ENCODE data around the gene CRYGD. TPM values are rescaled to one million over a fixed set of nuclear protein-coding genes. Genes with fewer than 3 reads are reported as not detected.

CRYGD gene
- total and polyA plus RNA-seq, 2 donors (not counting 3 experiments of a cell fraction or from before 2014, with no cell fraction given): not detected

DNA sequence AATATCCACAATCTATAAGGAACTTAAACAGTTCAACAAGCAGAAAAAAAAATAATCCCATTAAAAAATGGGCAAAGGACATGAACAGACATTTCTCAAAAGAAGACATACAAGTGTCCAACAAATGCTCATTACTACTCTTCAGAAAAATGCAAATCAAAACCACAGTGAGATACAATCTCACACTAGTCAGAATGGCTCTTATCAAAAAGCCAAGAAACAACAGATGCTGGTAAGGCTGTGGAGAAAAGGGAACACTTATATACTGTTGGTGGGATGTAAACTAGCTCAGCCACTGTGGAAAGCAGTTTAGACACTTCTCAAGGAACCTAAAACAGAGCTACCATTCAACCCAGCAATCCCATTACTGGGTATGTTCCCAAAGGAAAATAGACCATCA lies 28.8 kb upstream of the CRYGD start:
- Histone ChIP-seq H3K79me2 (ENCODE audit: control insufficient read depth, insufficient read depth, low read length) (no peaks in the 10 kb centered on the region), H3K27ac (ENCODE audit: insufficient read depth, low read depth, low read length) (no peak overlapping the region), H3K9ac (replicated peaks; ENCODE audit: extremely low read depth, insufficient read depth, low read length) (no peak overlapping the region), H3K36me3 (ENCODE audit: control insufficient read depth in 2 of 2, extremely low read depth in 1 of 2, insufficient read depth in 2 of 2, low read length in 2 of 2) (no peaks in the 10 kb centered on the region), H3K9me1 (replicated peaks; ENCODE audit: control insufficient read depth, extremely low read depth, insufficient read depth, low read length) (no peaks in the 10 kb centered on the region), H4K20me1 (replicated peaks; ENCODE audit: control insufficient read depth, extremely low read depth, insufficient read depth, low read length) (no peaks in the 10 kb centered on the region), H3K27me3 (ENCODE audit: control insufficient read depth in 2 of 2, insufficient read depth in 2 of 2, low read length in 2 of 2) (no peaks in the 10 kb centered on the region), H3K4me2 (ENCODE audit: insufficient read depth, low read length) (no peak overlapping the region), H3K4me1 (ENCODE audit: control insufficient read depth, extremely low read depth, insufficient read depth, low read length) (no peaks in the 10 kb centered on the region), H3K9me3 (replicated peaks; ENCODE audit: control insufficient read depth, insufficient read depth, low read length) (no peaks in the 10 kb centered on the region), H3K4me3 (replicated peaks in 1 of 3; ENCODE audit: insufficient read depth in 1 of 3, low read depth in 1 of 3, low read length in 3 of 3) (no peak overlapping the region), H2AFZ (ENCODE audit: low read depth, low read length) (no peak overlapping the region)
- intact Hi-C loops (cut with micrococcal nuclease) (no loop called here), dilution Hi-C loops (cut with MboI; ENCODE audit: extremely low pct_ligation_motif_present, low sequenced_read_pairs) (no loop called here)
- POLR2A ChIA-PET: no interaction called here
- no peak for DNase-seq (ENCODE audit: low read depth, low spot score)
- BruUV-seq (replicated peaks): no TSS peak
- FAIRE-seq: no peak
- CTCF ChIA-PET: interaction anchor here (2.7 kb wide), 1 partner anchor 22 kb away, joined by 12 read pairs; no protein-coding TSS in a partner anchor
- TF ChIP-seq JUN (IDR thresholded peaks at IDR 0.05; ENCODE audit: borderline replicate concordance, insufficient read depth, insufficient read length, low read depth): no peak
- TF ChIP-seq CTCF (IDR thresholded peaks at IDR 0.05; ENCODE audit: extremely low read depth in 1 of 2, insufficient read depth in 1 of 2, low read depth in 1 of 2, low read length in 2 of 2): no peak
- no peak for TF ChIP-seq MAX (IDR thresholded peaks at IDR 0.05; ENCODE audit: insufficient read depth, insufficient read length)
- TF ChIP-seq GATA2 (IDR thresholded peaks at IDR 0.05; ENCODE audit: insufficient read depth, insufficient read length, low read depth, low read length): no peak
- no peak for TF ChIP-seq MYC (IDR thresholded peaks at IDR 0.05; ENCODE audit: low read depth, low read length)
- TF ChIP-seq FOS (IDR thresholded peaks at IDR 0.05; ENCODE audit: borderline replicate concordance, insufficient read depth, low read length): no peak
- TF ChIP-seq POLR2AphosphoS5 (IDR thresholded peaks at IDR 0.05; ENCODE audit: insufficient read depth, low read depth, low read length): no peak
- no peak for TF ChIP-seq EZH2 (IDR thresholded peaks at IDR 0.05; ENCODE audit: borderline replicate concordance, low read depth, low read length, severe bottlenecking)
- no peak for TF ChIP-seq POLR2A (IDR thresholded peaks at IDR 0.05; ENCODE audit: low read depth, low read length)

Data from endothelial cell of umbilical vein (primary cell).